WERI-Rb-1 (cell line): ENCODE data around the gene KCNIP3.

Experiments used
- DNase-seq: peaks from one replicate; pipeline ENCODE4 v3.0.0-alpha.2; 2020
- H3K27ac ChIP-seq: fragments of 250-450 bp; sonication (Bioruptor Pico); 2 replicates; pipeline ENCODE4 v1.5.1; 2020; ENCODE audit warnings: mild to moderate bottlenecking, moderate library complexity
- H3K27me3 ChIP-seq: fragments of 250-450 bp; sonication (Bioruptor Pico); 2 replicates; pipeline ENCODE4 v1.5.1; 2021; ENCODE audit warnings: mild to moderate bottlenecking, low read depth, moderate library complexity; ENCODE audit not compliant: insufficient read depth, severe bottlenecking
- H3K36me3 ChIP-seq: fragments of 250-450 bp; sonication (Bioruptor Pico); 2 replicates; pipeline ENCODE4 v1.5.1; 2020; ENCODE audit warnings: mild to moderate bottlenecking, moderate library complexity
- H3K4me3 ChIP-seq: 2 replicates; pipeline ENCODE4 v1.5.1; 2011; ENCODE audit warnings: low read depth, mild to moderate bottlenecking, control low read depth, low read length
- H3K9me3 ChIP-seq: fragments of 250-450 bp; sonication (Bioruptor Pico); 2 replicates; pipeline ENCODE4 v1.5.1; 2021; ENCODE audit warnings: mild to moderate bottlenecking, moderate library complexity; ENCODE audit not compliant: severe bottlenecking
- CTCF ChIP-seq: IDR thresholded peaks from 2 replicates; pipeline ENCODE4 v1.5.1; 2011; ENCODE audit warnings: low read depth, mild to moderate bottlenecking, control low read depth, inconsistent platforms, low read length

Gene KCNIP3

GRCh38 chr2:95313296-95314131 lies 16.4 kb downstream of the KCNIP3 start:
- no peak for DNase-seq
- no peaks in the 10 kb centered on the region for H3K9me3 ChIP-seq

GRCh38 chr2:95314598-95314963 lies 17.4 kb downstream of the KCNIP3 start:
- Histone ChIP-seq H3K36me3 (no peaks in the 10 kb centered on the region), H3K4me3 (no peak overlapping the region), H3K9me3 (no peaks in the 10 kb centered on the region), H3K27ac (peak overlapping the region; percentile 68), H3K27me3 (no peaks in the 10 kb centered on the region)
- 0 out of 2 replicates have a peak, but pooled peaks have one; percentile 6 for TF ChIP-seq CTCF
- DNase-seq: peak; percentile 61

More at GRCh38 chr2:95313296-95314131, 16.4 kb downstream of the KCNIP3 start:
- Histone ChIP-seq H3K27me3 (no peaks in the 10 kb centered on the region), H3K4me3 (no peak overlapping the region), H3K27ac (peak overlapping the region; percentile 1; the same call in 1 of the 2 replicates), H3K36me3 (no peaks in the 10 kb centered on the region)
- TF ChIP-seq CTCF: no peak

GRCh38 chr2:95314964-95315611 lies 17.9 kb downstream of the KCNIP3 start:
- no peaks in the 10 kb centered on the region for H3K27me3 ChIP-seq
- H3K27ac ChIP-seq: peak overlapping the region; percentile 68
- H3K36me3 ChIP-seq: no peaks in the 10 kb centered on the region
- DNase-seq: peak; percentile 68
- H3K4me3 ChIP-seq: no peak overlapping the region
- TF ChIP-seq CTCF: peak; percentile 90
- H3K9me3 ChIP-seq: no peaks in the 10 kb centered on the region

GRCh38 chr2:95315801-95316411 lies 18.8 kb downstream of the KCNIP3 start:
- H3K27me3 ChIP-seq: no peaks in the 10 kb centered on the region
- no peak overlapping the region for H3K4me3 ChIP-seq
- no peak for TF ChIP-seq CTCF
- H3K27ac ChIP-seq: no peak overlapping the region
- no peaks in the 10 kb centered on the region for H3K36me3 ChIP-seq
- DNase-seq: no peak
- H3K9me3 ChIP-seq: no peaks in the 10 kb centered on the region

DNA sequence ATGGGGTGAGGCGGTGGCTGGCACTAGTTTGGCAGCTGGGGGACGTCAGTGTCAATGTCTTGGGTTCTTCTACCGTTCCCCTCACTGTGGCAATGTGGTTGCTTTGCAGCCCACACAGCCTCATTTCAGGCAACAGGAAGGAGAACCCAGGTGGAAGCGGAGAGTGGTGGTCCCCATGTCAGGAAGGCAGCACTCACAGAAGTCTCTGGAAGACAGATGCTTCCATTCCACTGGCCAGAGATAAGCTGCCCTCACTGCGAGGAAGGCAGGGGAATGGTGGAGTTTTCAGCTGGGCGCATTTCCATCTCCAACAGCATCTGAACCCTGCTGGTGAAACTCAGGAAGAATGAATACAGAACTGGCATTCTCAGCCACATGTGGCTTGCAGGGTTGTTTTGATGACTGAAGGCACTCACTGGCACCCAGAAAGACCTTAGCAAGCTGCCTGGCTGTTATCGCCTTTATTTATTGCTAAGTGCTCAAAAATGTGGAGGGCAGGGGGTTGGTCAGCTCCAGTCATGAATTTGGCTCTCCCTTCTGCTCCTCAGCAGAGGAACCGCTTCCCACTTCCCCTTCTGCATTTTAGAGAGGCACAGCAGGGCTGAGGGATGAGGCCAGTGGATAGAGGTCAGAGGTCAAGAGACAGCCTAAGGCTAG lies 19.4 kb downstream of the KCNIP3 start:
- Histone ChIP-seq H3K36me3 (no peaks in the 10 kb centered on the region), H3K9me3 (no peaks in the 10 kb centered on the region), H3K27me3 (no peaks in the 10 kb centered on the region), H3K4me3 (no peak overlapping the region), H3K27ac (no peak overlapping the region)
- no peak for DNase-seq
- no peak for TF ChIP-seq CTCF
